ENCODE measurements around the gene HECW1.

The HECW1 gene

GRCh38 chr7:43502941-43503340 is 390.5 kb downstream of the HECW1 start:
- no peak overlapping the region for H3K4me3 ChIP-seq (ENCODE audit: low read length, poor library complexity, severe bottlenecking)
- TF ChIP-seq CTCF (conservative IDR thresholded peaks at IDR 0.05; ENCODE audit: low read length) (no peak), EZH2phosphoT487 (IDR thresholded peaks at IDR 0.05; ENCODE audit: borderline replicate concordance) (no peak)
- no peak overlapping the region for H2AFZ ChIP-seq (ENCODE audit: low read length)
- H3K79me2 ChIP-seq (ENCODE audit: insufficient read depth, low read length) = no peaks in the 10 kb centered on the region
- H4K20me1 ChIP-seq (ENCODE audit: insufficient read depth, low read length, poor library complexity, severe bottlenecking) = no peaks in the 10 kb centered on the region
- H3F3A ChIP-seq (ENCODE audit: low read depth) = no peaks in the 10 kb centered on the region
- H3K9ac ChIP-seq (ENCODE audit: low read depth, low read length, poor library complexity, severe bottlenecking) = no peak overlapping the region
- H3K36me3 ChIP-seq (ENCODE audit: insufficient read depth, low read length) = no peaks in the 10 kb centered on the region
- no peak overlapping the region for H3K4me2 ChIP-seq (ENCODE audit: low read depth, low read length, poor library complexity, severe bottlenecking)
- H3K9me2 ChIP-seq (replicated peaks; ENCODE audit: low read depth, low read length) = no peaks in the 10 kb centered on the region
- H3K4me1 ChIP-seq (ENCODE audit: insufficient read depth, low read length, poor library complexity, severe bottlenecking) = peaks cover 8% of the 10 kb centered on the region
- H3K9me3 ChIP-seq (ENCODE audit: insufficient read depth, low read depth, low read length) = no peaks in the 10 kb centered on the region
- no peaks in the 10 kb centered on the region for H3K27me3 ChIP-seq (ENCODE audit: insufficient read depth, low read length, poor library complexity, severe bottlenecking)

GRCh38 chr7:43505412-43505811 is 393.0 kb downstream of the HECW1 start:
- H3K4me1 ChIP-seq (ENCODE audit: insufficient read depth, low read length, poor library complexity, severe bottlenecking) = peaks cover 18% of the 10 kb centered on the region
- H3K9ac ChIP-seq (ENCODE audit: low read depth, low read length, poor library complexity, severe bottlenecking) = no peak overlapping the region
- H3K9me2 ChIP-seq (replicated peaks; ENCODE audit: low read depth, low read length) = no peaks in the 10 kb centered on the region
- no peaks in the 10 kb centered on the region for H3K36me3 ChIP-seq (ENCODE audit: insufficient read depth, low read length)
- no peak for TF ChIP-seq EZH2phosphoT487 (IDR thresholded peaks at IDR 0.05; ENCODE audit: borderline replicate concordance)
- H3K79me2 ChIP-seq (ENCODE audit: insufficient read depth, low read length) = no peaks in the 10 kb centered on the region
- no peak overlapping the region for H3K4me3 ChIP-seq (ENCODE audit: low read length, poor library complexity, severe bottlenecking)
- no peak overlapping the region for H3K4me2 ChIP-seq (ENCODE audit: low read depth, low read length, poor library complexity, severe bottlenecking)
- no peaks in the 10 kb centered on the region for H3F3A ChIP-seq (ENCODE audit: low read depth)
- H3K27me3 ChIP-seq (ENCODE audit: insufficient read depth, low read length, poor library complexity, severe bottlenecking) = no peaks in the 10 kb centered on the region
- H4K20me1 ChIP-seq (ENCODE audit: insufficient read depth, low read length, poor library complexity, severe bottlenecking) = no peaks in the 10 kb centered on the region
- H3K9me3 ChIP-seq (ENCODE audit: insufficient read depth, low read depth, low read length) = no peaks in the 10 kb centered on the region
- H2AFZ ChIP-seq (ENCODE audit: low read length) = no peak overlapping the region

- Histone ChIP-seq H4K20me1 (ENCODE audit: insufficient read depth, low read length, poor library complexity, severe bottlenecking) (no peaks in the 10 kb centered on the region), H2AFZ (ENCODE audit: low read length) (no peak overlapping the region), H3K4me1 (ENCODE audit: insufficient read depth, low read length, poor library complexity, severe bottlenecking) (peaks cover 24% of the 10 kb centered on the region), H3F3A (ENCODE audit: low read depth) (no peaks in the 10 kb centered on the region), H3K36me3 (ENCODE audit: insufficient read depth, low read length) (no peaks in the 10 kb centered on the region), H3K9me2 (replicated peaks; ENCODE audit: low read depth, low read length) (no peaks in the 10 kb centered on the region), H3K9ac (ENCODE audit: low read depth, low read length, poor library complexity, severe bottlenecking) (no peak overlapping the region), H3K79me2 (ENCODE audit: insufficient read depth, low read length) (no peaks in the 10 kb centered on the region), H3K4me2 (ENCODE audit: low read depth, low read length, poor library complexity, severe bottlenecking) (no peak overlapping the region), H3K4me3 (ENCODE audit: low read length, poor library complexity, severe bottlenecking) (no peak overlapping the region), H3K9me3 (ENCODE audit: insufficient read depth, low read depth, low read length) (no peaks in the 10 kb centered on the region), H3K27me3 (ENCODE audit: insufficient read depth, low read length, poor library complexity, severe bottlenecking) (no peaks in the 10 kb centered on the region)
- TF ChIP-seq CTCF (conservative IDR thresholded peaks at IDR 0.05; ENCODE audit: low read length) = no peak
Measured at GRCh38 chr7:43506460-43506859, 394.0 kb downstream of the HECW1 start.

- H4K20me1 ChIP-seq (ENCODE audit: insufficient read depth, low read length, poor library complexity, severe bottlenecking) = no peaks in the 10 kb centered on the region
- H3K4me1 ChIP-seq (ENCODE audit: insufficient read depth, low read length, poor library complexity, severe bottlenecking) = peaks cover 32% of the 10 kb centered on the region
- H3K27me3 ChIP-seq (ENCODE audit: insufficient read depth, low read length, poor library complexity, severe bottlenecking) = no peaks in the 10 kb centered on the region
- H3K9me2 ChIP-seq (replicated peaks; ENCODE audit: low read depth, low read length) = no peaks in the 10 kb centered on the region
- no peaks in the 10 kb centered on the region for H3F3A ChIP-seq (ENCODE audit: low read depth)
- no peaks in the 10 kb centered on the region for H3K9me3 ChIP-seq (ENCODE audit: insufficient read depth, low read depth, low read length)
- no peak overlapping the region for H3K4me3 ChIP-seq (ENCODE audit: low read length, poor library complexity, severe bottlenecking)
- H3K9ac ChIP-seq (ENCODE audit: low read depth, low read length, poor library complexity, severe bottlenecking) = no peak overlapping the region
- TF ChIP-seq CTCF (conservative IDR thresholded peaks at IDR 0.05; ENCODE audit: low read length) = no peak
- no peak for TF ChIP-seq EZH2phosphoT487 (IDR thresholded peaks at IDR 0.05; ENCODE audit: borderline replicate concordance)
- H3K79me2 ChIP-seq (ENCODE audit: insufficient read depth, low read length) = no peaks in the 10 kb centered on the region
- peak overlapping the region; percentile 28 for H3K4me2 ChIP-seq (ENCODE audit: low read depth, low read length, poor library complexity, severe bottlenecking)
- no peak overlapping the region for H2AFZ ChIP-seq (ENCODE audit: low read length)
- no peaks in the 10 kb centered on the region for H3K36me3 ChIP-seq (ENCODE audit: insufficient read depth, low read length)
Measured at GRCh38 chr7:43508461-43508860, 396.0 kb downstream of the HECW1 start.
